WTC11 (cell line): ENCODE results near the gene PBOV1. TPM values are rescaled to one million over a fixed set of nuclear protein-coding genes. Genes with fewer than 3 reads are reported as not detected.

Experiments used
- ATAC-seq: fragments of 200-7000 bp; cut with Tn5 transposase; 2 replicates; pipeline ENCODE4 v1.10.0; 2021; ENCODE audit warnings: mild to moderate bottlenecking, moderate library complexity
- CTCF ChIA-PET: fragments of 300-600 bp; sonication (Branson Sonifier 250); formaldehyde crosslinking; loops from one replicate; lab custom pipeline; 2021; ENCODE audit warnings: antibody characterized with exemption; lab: Charles Lee
- POLR2A ChIA-PET: fragments of 350-600 bp; sonication (Branson Sonifier 250); formaldehyde crosslinking; loops from one replicate; lab custom pipeline; 2021; ENCODE audit warnings: antibody characterized with exemption; lab: Charles Lee
- DNase-seq: peaks from one replicate; pipeline ENCODE4 v3.0.0; 2021; ENCODE audit warnings: low spot score
- H3K27ac Mint-ChIP-seq: 2 replicates; pipeline ENCODE4 v1.8.0; 2021; ENCODE audit warnings: mixed read lengths
- H3K27me3 Mint-ChIP-seq: 2 replicates; pipeline ENCODE4 v1.8.0; 2021; ENCODE audit warnings: low read depth, mild to moderate bottlenecking, moderate library complexity, mixed read lengths
- H3K36me3 Mint-ChIP-seq: 2 replicates; pipeline ENCODE4 v1.8.0; 2021; ENCODE audit warnings: mixed read lengths
- H3K4me1 Mint-ChIP-seq: 2 replicates; pipeline ENCODE4 v1.8.0; 2022; ENCODE audit warnings: mixed read lengths
- H3K4me3 Mint-ChIP-seq: 2 replicates; pipeline ENCODE4 v1.8.0; 2021; ENCODE audit warnings: mild to moderate bottlenecking, moderate library complexity, mixed read lengths
- H3K9me3 Mint-ChIP-seq: 2 replicates; pipeline ENCODE4 v1.8.0; 2021; ENCODE audit warnings: mixed read lengths
- E2F1 ChIP-seq: sonication (generic); formaldehyde crosslinking; IDR thresholded peaks from 2 replicates; pipeline ENCODE4 v1.8.0; 2022; ENCODE audit warnings: mild to moderate bottlenecking, missing genetic modification reagents
- ETV6 ChIP-seq: sonication (generic); formaldehyde crosslinking; IDR thresholded peaks from 2 replicates; pipeline ENCODE4 v1.8.1; 2022; ENCODE audit warnings: mild to moderate bottlenecking, missing genetic modification reagents
- FOXJ3 ChIP-seq: sonication (generic); formaldehyde crosslinking; IDR thresholded peaks from 2 replicates; pipeline ENCODE4 v1.9.0; 2021; ENCODE audit warnings: missing genetic modification reagents, mild to moderate bottlenecking, borderline replicate concordance
- FOXK1 ChIP-seq: sonication (generic); formaldehyde crosslinking; IDR thresholded peaks from 2 replicates; pipeline ENCODE4 v1.8.0; 2022; ENCODE audit warnings: mild to moderate bottlenecking, moderate library complexity, missing genetic modification reagents
- GABPB1 ChIP-seq: sonication (generic); formaldehyde crosslinking; IDR thresholded peaks from 2 replicates; pipeline ENCODE4 v1.8.1; 2023; ENCODE audit warnings: mild to moderate bottlenecking, missing genetic modification reagents
- MLX ChIP-seq: sonication (generic); formaldehyde crosslinking; IDR thresholded peaks from 2 replicates; pipeline ENCODE4 v1.8.1; 2023; ENCODE audit warnings: mild to moderate bottlenecking, missing genetic modification reagents, moderate library complexity
- TEAD4 ChIP-seq: sonication (generic); formaldehyde crosslinking; IDR thresholded peaks from 2 replicates; pipeline ENCODE4 v1.8.0; 2022; ENCODE audit warnings: mild to moderate bottlenecking, missing genetic modification reagents
- ZBTB21 ChIP-seq: sonication (generic); formaldehyde crosslinking; IDR thresholded peaks from 2 replicates; pipeline ENCODE4 v1.8.1; 2023; ENCODE audit warnings: mild to moderate bottlenecking, missing genetic modification reagents, borderline replicate concordance
- ZNF232 ChIP-seq: sonication (generic); formaldehyde crosslinking; IDR thresholded peaks from 2 replicates; pipeline ENCODE4 v1.8.0; 2022; ENCODE audit warnings: mild to moderate bottlenecking, missing genetic modification reagents
- ZNF317 ChIP-seq: sonication (generic); formaldehyde crosslinking; IDR thresholded peaks from 2 replicates; pipeline ENCODE4 v1.8.1; 2023; ENCODE audit warnings: low read depth, mild to moderate bottlenecking, moderate library complexity, missing genetic modification reagents, borderline replicate concordance
- ZNF532 ChIP-seq: fragments of 250-450 bp; sonication (Bioruptor Pico); IDR thresholded peaks from 2 replicates; pipeline ENCODE4 v1.9.0; 2021; ENCODE audit warnings: mild to moderate bottlenecking, borderline replicate concordance
- total RNA-seq: library from RNA; stranded (reverse); gene quantifications from 3 replicates; pipeline ENCODE4 v1.2.3, GENCODE V29; 2021

PBOV1 gene
- total RNA-seq, 1 experiment from 2014 or later: not detected

- no peak for TF ChIP-seq ZNF232 (CRISPR knock-in tag)
- TF ChIP-seq ETV6: no peak
- TF ChIP-seq ZNF317 (CRISPR knock-in tag): no peak
- TF ChIP-seq E2F1 (CRISPR knock-in tag): no peak
Measured at GRCh38 chr6:138227316-138227781, 9.1 kb upstream of the PBOV1 start (continued).

GRCh38 chr6:138226700-138227315 is 8.5 kb upstream of the PBOV1 start:
- H3K4me1 Mint-ChIP-seq: peaks cover 45% of the 10 kb centered on the region
- ATAC-seq: no peak
- CTCF ChIA-PET: interaction anchor here (1.3 kb wide), 1 partner anchor 16 kb away, joined by 3 read pairs; no protein-coding TSS in a partner anchor
- TF ChIP-seq TEAD4 (CRISPR knock-in tag): no peak
- no peak for TF ChIP-seq ZNF532 (CRISPR knock-in tag)
- H3K4me3 Mint-ChIP-seq: no peak overlapping the region
- POLR2A ChIA-PET: no interaction called here
- peak overlapping the region; percentile 6; the same call in 1 of the 2 replicates for H3K27ac Mint-ChIP-seq
- DNase-seq: no peak
- no peaks in the 10 kb centered on the region for H3K36me3 Mint-ChIP-seq
- no peaks in the 10 kb centered on the region for H3K9me3 Mint-ChIP-seq
- H3K27me3 Mint-ChIP-seq: no peaks in the 10 kb centered on the region

- no peak for ATAC-seq
- Mint-ChIP-seq H3K9me3 (no peaks in the 10 kb centered on the region), H3K27me3 (no peaks in the 10 kb centered on the region), H3K4me3 (no peak overlapping the region), H3K36me3 (no peaks in the 10 kb centered on the region)
- no peak for TF ChIP-seq ZNF317 (CRISPR knock-in tag)
- no peak for TF ChIP-seq ZBTB21
- no peak for TF ChIP-seq MLX (CRISPR knock-in tag)
- TF ChIP-seq, all 79 proteins: peak for 0
- POLR2A ChIA-PET: no interaction called here
- peaks cover 39% of the 10 kb centered on the region for H3K4me1 Mint-ChIP-seq
- no peak for DNase-seq
- no peak overlapping the region for H3K27ac Mint-ChIP-seq
- CTCF ChIA-PET: no interaction called here
Measured at GRCh38 chr6:138225953-138226352, 7.7 kb upstream of the PBOV1 start.

GRCh38 chr6:138222901-138223546 is 4.7 kb upstream of the PBOV1 start:
- POLR2A ChIA-PET: no interaction called here
- no peak for TF ChIP-seq FOXJ3 (CRISPR knock-in tag)
- TF ChIP-seq GABPB1 (CRISPR knock-in tag): peak; percentile 82
- TF ChIP-seq FOXK1 (CRISPR knock-in tag): no peak
- CTCF ChIA-PET: interaction anchor here (0.7 to 1.8 kb wide), 4 partner anchors 9 to 107 kb away, joined by 3 to 6 read pairs (median 4); no protein-coding TSS in a partner anchor
- Mint-ChIP-seq H3K9me3 (no peaks in the 10 kb centered on the region), H3K4me3 (no peak overlapping the region), H3K4me1 (peaks cover 21% of the 10 kb centered on the region), H3K27me3 (no peaks in the 10 kb centered on the region), H3K27ac (no peak overlapping the region), H3K36me3 (no peaks in the 10 kb centered on the region)
- ATAC-seq (no peak), DNase-seq (no peak)
